ENCODE measurements around the gene NUMA1.

GRCh38 chr11:71999798-72000197, 80.5 kb downstream of the NUMA1 start:
- TF ChIP-seq CTCF (IDR thresholded peaks at IDR 0.05; ENCODE audit: low read depth, low read length, poor library complexity, severe bottlenecking): no peak
- no peak for TF ChIP-seq EZH2phosphoT487 (IDR thresholded peaks at IDR 0.05; ENCODE audit: borderline replicate concordance, low read length)

Measured in DOHH2 (cell line).